AG08396 (cell line): ENCODE data around the gene POTEC.
"Not testable (repeated sequence)": the region's sequence is repeated elsewhere in the genome, so short reads cannot be mapped to it uniquely, and the experiment has no call there.

Experiments
- DNase-seq: peaks from one replicate; pipeline ENCODE4 v3.0.0; 2012; ENCODE audit warnings: low spot score, mixed read lengths

POTEC gene

GRCh38 chr18:14543446-14543964 is at the start of gene POTEC:
Gene POTEC (minus strand): TSS chr18:14543600. CDS start chr18:14543146, 454 bp downstream.
- not testable (repeated sequence) for DNase-seq

- DNase-seq, result no peak
These were observed 34.6 kb upstream of the POTEC start for GRCh38 chr18:14577971-14578370.

DNA sequence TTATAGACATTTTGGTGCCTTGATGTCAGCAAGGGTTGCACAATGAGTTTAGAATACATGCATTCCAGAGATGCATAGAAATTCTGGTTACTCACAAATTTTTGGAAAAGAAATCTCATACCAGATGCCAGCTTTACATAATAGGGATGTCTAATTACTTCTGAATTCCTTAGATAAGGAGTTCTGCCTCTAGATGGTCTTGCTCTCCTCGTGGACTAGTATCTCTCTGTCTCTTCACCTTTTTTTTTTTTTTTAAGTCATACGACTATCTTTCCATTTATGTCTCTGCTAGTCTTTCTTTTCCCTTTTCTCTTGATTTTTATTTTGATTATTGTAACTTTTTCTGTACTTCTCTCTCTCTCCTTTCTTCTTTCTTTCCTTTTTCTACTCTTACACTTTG is 16.1 kb upstream of the POTEC start:
- not testable (repeated sequence) for DNase-seq

GRCh38 chr18:14531659-14532058 is 11.7 kb downstream of the POTEC start:
- not testable (repeated sequence) for DNase-seq

DNA sequence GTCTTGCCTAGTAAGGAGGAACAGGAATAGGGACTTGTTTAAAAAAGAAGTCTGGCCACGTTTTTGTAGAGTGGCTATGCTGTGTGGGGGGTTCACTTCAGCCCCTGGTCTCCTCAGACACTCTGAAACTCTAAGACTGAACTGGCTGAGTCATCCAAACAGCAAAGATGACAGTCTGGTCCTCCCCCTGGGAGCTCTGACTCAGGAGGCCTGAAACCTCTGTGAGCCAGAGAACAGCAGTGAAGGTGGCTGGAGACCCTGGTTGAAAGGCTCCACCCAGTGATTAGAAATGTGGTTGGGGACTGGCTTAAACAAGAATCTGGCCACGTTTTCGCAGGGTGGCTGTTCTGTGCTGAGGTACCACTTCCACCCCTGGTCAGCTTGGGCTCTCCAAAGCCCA is 32.7 kb downstream of the POTEC start:
- not testable (repeated sequence) for DNase-seq

GRCh38 chr18:14503691-14504090 is 39.7 kb downstream of the POTEC start:
- not testable (repeated sequence) for DNase-seq

DNA sequence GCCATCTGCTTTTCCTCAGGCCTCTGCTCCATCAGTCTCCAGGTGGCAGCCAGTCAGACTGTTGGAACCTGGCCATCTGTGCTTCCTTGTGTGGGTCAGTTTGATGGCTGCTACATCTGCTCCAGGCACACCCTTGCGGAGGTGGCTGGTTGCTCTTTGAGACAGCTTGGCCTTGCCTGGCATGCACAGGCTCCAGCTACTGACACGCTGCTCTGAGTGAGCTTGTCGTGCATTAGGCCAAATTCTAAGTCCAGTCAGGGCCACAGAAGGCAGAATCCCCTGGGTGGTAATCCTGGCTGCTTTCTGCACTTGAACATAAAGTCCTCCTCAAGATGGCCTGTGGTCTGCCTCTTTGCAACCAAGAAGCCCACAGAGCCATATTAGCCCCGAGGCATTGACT is 41.5 kb downstream of the POTEC start:
- not testable (repeated sequence) for DNase-seq

DNA sequence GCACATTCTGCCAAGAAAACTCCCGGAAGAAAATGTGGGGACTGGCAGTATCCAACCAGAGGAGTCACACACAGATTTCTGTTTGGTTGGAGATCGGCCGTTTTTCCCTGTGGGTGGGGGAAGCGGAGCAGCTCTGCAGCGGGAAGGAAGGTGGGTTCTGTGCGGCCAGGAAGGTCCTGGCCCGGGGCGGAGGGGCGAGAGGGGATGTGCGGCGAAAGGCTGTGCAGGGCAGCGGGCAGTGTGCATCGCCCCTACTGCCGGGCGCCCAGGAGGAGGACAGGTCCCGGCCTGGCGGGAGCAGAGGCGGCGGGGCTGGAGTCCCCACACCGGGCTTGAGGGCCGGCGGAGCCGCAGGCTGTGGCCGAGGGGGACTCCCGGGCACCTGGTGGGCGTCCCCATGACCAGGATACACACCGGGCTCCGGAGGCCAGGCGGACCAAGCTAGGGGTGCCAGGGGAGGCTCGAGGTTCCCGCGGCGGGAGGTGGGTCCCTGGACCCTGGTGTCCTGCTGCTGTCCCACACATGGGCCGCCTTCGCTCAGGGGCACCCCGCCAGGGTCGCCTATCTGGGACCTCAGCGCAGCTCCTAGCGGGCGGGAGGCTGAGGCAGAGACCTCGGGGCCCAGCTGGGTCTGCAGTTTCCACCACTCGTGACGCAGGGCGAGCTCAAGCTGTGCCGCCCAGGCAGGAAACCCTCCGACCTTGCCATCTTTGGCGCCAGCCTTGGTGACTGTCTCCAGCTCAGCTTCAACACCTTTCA is 54.0 kb downstream of the POTEC start:
- not testable (repeated sequence) for DNase-seq

DNA sequence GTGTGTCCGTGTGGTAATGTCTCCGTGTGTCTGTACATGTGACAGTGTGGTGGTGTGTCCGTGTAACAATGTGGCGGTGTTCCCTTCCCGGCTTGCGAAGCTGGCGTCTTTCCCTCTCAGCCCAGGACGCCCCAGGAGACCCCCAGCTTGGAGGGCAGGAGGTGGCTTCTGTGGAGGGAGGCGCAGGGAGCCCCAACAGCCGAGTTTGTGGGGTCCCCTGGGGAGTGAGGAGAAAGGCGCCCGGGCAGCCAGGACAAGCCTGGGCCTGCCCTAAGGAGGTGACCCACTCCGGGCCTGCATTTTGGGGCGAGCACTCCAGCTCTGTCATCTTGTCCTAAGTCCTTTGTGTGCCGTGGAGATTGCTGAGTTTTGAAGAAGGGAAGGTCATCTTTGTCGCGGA is 54.6 kb downstream of the POTEC start:
- DNase-seq, result not testable (repeated sequence)

GRCh38 chr18:14486926-14487580 is 56.3 kb downstream of the POTEC start:
- not testable (repeated sequence) for DNase-seq

GRCh38 chr18:14479076-14479475 is 64.3 kb downstream of the POTEC start:
- DNase-seq, result not testable (repeated sequence)

DNA sequence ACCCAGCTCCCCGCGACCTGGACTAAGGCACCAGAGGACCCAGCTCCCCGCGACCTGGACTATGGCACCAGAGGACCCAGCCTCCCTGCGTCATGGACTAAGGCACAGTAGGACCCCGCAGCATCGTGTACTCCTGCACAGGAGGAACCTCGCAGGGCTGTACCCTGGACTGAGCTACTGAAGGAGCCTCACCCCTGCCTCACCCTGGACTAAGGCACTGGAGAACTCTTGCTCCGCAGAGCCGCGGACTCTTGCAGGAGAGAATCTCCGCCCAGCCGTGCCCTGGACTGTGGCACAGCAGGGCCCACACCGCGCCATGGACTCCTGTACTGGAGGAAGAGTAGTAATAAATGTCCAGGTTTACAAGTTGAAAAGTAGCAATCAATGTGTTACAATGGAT is 67.9 kb downstream of the POTEC start:
- DNase-seq, result not testable (repeated sequence)

GRCh38 chr18:14474752-14475151 is 68.6 kb downstream of the POTEC start:
- not testable (repeated sequence) for DNase-seq

- not testable (repeated sequence) for DNase-seq
These were observed 69.2 kb downstream of the POTEC start for GRCh38 chr18:14474007-14474720.

DNA sequence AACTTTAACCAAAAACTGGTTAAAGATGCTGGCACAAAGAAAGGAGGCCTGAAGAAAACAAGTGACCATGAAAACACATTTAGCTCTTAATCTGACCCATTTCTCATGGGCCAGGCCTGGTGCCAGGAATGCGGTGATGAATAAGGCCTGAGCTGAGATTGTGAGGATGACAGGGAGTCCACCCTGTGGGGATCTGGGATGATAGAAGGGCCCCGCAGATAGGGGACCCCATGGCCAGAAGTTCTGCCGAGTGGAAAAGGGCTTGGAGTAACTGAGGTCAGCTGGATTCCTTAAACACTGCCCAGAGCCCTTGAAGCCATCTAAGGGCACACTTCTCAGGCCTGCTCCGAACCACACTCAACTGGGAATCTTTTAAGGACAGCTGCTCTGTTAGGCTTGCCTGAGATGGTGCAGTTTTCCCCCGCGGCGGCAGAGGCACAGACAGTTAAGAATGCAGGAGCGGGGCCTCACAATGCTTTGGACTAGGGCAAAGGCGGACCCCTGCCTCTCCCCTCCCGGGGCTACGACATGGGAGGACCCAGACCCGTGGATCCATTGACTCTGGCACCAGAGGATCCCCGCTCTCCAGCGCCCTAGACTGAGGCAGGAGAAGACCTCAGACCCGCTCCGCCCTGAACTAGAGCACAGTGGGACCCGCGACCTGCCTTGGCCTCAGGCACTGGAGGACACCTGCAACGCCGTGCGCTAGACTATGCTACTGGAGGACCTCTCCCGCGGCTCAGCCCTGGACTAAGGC is 70.0 kb downstream of the POTEC start:
- DNase-seq, result not testable (repeated sequence)

DNA sequence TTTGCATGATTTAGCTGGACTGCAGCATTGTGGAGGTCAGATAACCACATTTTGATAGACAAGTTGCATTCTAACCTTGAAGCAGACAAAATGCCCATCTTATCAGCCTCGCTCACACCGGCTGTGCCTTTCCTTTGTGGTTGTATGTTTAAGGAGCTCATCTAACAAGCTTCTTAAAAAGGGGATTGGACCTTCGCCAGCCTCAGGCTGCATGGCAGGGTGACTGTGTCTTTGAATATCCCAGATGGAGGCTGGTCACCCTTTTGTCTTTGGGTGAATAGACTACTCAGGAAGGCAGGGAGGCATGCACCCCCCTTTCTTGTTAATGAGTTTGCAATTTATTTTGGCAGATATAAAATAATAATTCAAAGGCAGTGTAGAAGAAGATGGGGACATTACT is 72.1 kb downstream of the POTEC start:
- not testable (repeated sequence) for DNase-seq

DNA sequence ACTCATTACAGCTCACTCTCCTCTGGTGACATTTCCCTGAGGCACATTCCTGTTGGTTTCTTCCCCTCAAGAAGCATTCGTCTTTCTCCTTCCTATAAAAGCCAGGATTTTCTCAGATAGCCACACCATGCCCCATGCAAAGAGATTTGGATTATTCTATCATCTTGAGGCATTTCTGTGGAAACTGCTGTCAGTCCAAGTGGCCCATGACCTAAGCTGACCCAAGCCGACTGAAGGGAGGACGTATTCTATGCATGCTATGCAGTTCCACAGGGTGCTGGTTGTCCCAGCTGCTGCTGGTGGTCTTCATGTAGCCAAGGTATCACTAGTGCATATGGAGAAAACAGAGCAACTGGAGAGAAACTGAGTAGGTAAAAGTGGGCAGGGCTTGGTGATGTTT is 73.0 kb downstream of the POTEC start:
- DNase-seq, result not testable (repeated sequence)

DNA sequence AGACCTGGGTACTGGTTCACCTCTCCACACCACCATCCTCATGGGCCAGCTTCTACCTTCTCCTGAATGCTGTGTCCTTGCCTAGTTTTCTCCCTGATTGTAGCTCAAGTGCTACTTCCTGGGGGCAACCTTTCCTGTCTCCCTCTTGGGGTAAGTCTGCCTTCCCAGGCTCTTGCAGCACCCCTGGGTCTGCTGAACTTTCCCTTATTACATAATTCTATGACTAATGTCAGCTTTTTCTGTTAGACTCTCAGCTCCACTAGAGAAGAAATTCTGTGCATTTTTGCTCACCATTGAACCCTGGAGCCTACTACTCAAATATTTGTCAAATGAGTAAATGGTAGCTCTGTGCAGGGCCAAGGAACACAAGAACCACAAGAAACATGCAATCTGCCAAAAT is 73.4 kb downstream of the POTEC start:
- DNase-seq, result peak; percentile 6

GRCh38 chr18:14465989-14466388 is 77.4 kb downstream of the POTEC start:
- DNase-seq, result not testable (repeated sequence)
